GM21367 (cell line): ENCODE results near the gene SRPK2.
"Not testable (repeated sequence)": the region's sequence is repeated elsewhere in the genome, so short reads cannot be mapped to it uniquely, and the experiment has no call there.

Experiments
- ATAC-seq: cut with Tn5 transposase; IDR thresholded peaks from one replicate; pipeline ENCODE4 v1.9.1; 2021; ENCODE audit not compliant: unreplicated experiment

Gene SRPK2

DNA sequence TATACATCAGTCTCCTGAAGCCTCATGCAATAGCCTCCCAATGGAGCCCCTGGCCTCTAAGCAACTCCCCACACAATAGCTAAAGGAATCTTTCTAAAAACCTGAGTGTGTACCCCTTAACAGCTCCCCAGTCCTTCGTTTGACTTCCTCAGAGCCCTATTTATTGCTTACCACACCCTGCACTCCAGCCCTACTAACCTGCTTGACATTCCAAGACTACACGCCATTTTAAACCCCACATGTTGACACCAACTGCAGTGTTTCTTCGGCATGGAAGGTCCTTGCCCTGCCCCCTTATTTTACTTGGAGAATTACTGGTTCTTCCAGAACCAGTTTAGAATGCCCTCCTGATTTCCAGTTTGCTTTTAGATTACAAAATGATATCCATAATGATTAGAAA lies 10.8 kb downstream of the SRPK2 start:
- no peak for ATAC-seq

DNA sequence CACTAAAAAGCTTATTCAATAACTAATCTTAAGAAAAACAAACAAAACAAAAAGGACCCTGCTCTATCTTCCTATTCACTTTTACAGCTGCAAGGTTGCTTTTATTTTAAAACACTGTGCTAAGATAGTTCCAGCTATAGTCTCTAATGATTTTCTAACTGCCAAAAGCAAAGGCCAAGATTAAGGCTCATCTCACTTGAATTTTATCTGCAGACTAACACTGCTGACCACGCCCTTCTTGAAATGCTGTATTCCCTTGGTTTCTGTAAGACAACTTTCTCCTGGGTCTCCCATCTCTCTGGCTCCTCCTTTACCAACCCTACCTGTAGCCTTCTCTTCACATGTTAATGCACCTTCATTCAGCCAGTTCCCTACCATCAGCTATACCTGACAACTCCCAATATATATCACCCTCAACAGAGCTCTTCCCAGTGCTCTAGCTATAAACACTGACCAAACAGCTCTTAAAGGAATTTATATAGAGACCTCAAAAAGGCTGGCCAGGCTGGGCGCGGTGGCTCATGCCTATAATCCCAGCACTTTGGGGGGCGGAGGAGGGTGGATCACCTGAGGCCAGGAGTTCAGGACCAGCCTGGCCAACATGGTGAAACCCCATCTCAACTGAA lies 11.7 kb downstream of the SRPK2 start:
- ATAC-seq, result no peak

DNA sequence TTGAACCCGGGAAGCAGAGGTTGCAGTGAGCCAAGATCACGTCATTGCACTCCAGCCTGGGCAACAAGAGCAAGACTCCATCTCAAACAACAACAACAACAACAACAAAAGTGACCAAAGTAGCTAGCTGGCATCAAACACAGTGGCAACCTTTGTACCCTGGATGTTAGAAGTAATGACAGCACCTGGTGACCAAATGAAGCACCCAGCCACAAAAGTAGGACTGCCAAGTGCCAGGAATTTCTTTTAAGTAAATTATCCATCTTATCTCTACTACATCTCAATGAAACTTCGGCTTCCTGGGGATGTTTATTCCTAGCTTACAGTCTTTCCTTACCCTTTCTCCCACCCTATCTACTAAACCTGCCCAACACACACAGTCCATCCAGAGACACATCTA lies 18.8 kb downstream of the SRPK2 start:
- no peak for ATAC-seq

DNA sequence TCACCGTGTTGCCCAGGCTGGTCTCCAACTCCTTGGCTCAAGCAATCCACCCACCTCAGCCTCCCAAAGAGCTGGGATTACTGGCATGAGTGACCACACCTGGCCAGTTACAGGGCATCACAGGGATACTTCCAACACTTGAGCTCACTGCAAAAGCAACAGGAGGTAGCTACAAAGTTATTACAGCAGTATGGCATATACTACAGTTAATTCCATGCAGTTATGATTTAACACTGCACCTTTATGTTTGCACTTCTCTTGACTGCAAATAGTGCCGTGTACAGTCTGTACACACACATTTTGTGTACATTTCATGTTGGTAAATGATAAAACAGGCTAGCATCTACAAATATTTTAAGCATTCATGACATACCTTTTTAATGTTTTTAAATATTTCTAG lies 21.3 kb downstream of the SRPK2 start:
- no peak for ATAC-seq

DNA sequence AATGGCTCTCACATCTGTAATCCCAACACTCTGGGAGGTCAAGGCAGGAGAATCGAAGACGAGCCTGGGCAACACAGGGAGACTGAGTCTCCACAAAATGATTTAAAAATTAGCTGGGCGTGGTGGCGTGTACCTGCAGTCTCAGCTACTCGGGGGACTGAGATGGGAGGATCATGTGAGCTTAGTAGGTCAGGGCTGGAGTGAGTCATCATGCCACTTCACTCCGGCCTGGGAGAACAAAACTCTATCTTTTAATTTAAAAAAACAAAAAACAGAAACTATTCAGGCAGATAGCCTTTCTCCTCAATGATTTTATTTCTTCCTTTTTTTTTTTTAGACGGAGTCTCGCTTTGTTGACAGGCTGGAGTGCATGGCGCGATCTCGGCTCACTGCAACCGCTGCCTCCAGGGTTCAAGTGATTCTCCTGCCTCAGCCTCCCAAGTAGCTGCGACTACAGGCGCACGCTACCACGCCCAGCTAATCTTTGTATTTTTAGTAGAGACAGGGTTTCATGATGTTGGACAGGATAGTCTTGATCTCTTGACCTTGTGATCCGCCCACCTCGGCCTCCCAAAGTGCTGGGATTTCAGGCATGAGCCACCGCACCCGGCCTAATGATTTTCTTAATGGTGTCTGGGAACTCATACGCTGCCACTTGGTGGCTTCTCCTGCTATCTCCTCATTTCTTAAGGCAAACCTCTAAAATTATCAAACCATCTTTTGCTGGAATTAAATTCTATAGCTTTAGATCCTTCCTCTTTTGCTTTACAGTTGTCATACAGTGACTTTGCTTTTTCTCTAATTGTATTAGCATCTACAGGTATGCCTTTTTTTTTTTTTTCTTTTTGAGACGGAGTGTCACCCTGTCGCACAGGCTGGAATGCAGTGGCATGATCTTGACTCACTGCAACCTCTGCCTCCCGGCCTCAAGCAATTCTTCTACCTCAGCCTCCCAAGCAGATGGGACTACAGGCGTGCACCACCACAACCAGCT lies 22.9 kb downstream of the SRPK2 start:
- ATAC-seq, result no peak

GRCh38 chr7:105364684-105365083 lies 24.0 kb downstream of the SRPK2 start:
- no peak for ATAC-seq

DNA sequence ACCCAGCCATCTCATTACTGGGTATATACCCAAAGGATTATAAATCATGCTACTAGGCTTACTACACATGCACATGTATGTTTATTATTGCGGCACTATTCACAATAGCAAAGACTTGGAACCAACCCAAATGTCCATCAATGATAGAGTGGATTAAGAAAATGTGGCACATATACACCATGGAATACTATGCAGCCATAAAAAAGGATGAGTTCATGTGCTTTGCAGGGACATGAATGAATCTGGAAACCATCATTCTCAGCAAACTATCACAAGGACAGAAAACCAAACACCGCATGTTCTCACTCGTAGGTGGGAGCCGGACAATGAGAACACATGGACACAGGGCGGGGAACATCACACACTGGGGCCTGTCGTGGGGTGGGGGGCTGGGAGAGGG lies 25.1 kb downstream of the SRPK2 start:
- not testable (repeated sequence) for ATAC-seq

DNA sequence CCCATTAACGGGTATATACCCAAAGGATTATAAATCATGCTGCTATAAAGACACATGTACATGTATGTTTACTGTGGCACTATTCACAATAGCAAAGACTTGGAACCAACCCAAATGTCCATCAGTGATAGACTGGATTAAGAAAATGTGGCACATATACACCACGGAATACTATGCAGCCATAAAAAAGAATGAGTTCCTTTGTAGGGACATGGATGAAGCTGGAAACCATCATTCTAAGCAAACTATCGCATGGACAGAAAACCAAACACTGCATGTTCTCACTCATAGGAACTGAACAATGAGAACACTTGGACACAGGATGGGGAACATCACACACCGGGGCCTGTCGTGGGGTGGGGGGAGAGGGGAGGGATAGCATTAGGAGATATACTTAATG lies 26.0 kb downstream of the SRPK2 start:
- not testable (repeated sequence) for ATAC-seq

DNA sequence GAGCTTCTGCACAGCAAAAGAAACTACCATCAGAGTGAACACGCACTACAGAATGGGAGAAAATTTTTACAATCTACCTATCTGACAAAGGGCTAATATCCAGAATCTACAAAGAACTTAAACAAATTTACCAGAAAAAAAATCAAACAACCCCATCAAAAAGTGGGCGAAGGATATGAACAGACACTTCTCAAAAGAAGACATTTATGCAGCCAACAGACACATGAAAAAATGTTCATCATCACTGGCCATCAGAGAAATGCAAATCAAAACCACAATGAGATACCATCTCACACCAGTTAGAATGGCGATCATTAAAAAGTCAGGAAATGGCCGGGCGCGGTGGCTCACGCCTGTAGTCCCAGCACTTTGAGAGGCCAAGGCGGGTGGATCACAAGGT lies 26.7 kb downstream of the SRPK2 start:
- ATAC-seq, result not testable (repeated sequence)

DNA sequence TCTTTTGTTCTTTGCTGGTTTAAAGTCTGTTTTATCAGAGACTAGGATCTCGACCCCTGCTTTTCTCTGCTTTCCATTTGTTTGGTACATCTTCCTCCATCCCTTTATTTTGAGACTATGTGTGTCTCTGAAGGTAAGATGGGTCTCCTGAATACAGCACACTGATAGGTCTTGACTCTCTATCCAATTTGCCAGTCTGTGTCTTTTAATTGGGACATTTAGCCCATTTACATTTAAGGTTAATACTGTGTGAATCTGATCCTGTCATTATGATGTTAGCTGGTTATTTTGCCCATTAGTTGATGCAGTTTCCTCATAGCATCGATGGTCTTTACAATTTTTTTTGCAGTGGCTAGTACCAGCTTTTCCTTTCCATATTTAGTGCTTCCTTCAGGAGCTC lies 28.6 kb downstream of the SRPK2 start:
- ATAC-seq, result not testable (repeated sequence)

GRCh38 chr7:105355701-105356100 lies 33.0 kb downstream of the SRPK2 start:
- no peak for ATAC-seq

DNA sequence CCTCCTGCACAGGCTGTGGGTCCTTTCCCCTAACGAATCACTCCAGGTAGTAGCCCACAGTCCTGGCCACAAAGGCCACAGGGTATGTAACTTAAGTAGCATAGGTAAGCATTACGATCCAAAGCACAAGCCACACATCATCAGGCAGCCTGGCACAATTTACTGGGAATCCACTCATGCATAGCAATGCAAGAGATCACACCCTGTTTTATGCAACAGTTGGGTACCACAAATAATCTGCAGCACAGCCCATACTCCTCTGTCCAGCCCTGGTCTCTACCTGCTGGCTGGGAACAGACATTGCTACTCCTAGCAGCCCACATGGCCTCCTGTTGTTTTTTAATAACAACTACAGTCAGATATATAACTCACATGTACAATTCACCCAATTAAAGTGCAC lies 34.3 kb downstream of the SRPK2 start:
- no peak for ATAC-seq

- ATAC-seq, result no peak
Measured at GRCh38 chr7:105353752-105354328, 34.9 kb downstream of the SRPK2 start.

- ATAC-seq, result no peak
Measured at GRCh38 chr7:105352901-105353668, 35.6 kb downstream of the SRPK2 start.

GRCh38 chr7:105352018-105352612 lies 36.6 kb downstream of the SRPK2 start:
- ATAC-seq, result peak; percentile 93

- no peak for ATAC-seq
Measured at GRCh38 chr7:105350906-105351305, 37.8 kb downstream of the SRPK2 start.

DNA sequence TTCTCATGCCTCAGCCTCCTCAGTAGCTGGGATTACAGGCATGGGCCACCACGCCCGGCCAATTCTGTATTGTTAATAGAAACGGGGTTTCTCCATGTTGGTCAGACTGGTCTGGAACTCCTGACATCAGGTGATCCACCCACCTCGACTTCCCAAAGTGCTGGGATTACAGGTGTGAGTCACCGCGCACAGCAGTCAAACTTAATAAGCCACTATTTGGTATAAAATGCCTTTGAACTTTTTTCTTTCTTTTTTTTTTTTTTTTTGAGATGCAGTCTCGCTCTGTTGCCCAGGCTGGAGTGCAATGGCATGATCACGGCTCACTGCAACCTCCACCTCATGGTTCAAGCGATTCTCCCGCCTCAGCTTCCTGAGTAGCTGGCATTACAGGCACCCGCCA lies 40.5 kb downstream of the SRPK2 start:
- ATAC-seq, result not testable (repeated sequence)

DNA sequence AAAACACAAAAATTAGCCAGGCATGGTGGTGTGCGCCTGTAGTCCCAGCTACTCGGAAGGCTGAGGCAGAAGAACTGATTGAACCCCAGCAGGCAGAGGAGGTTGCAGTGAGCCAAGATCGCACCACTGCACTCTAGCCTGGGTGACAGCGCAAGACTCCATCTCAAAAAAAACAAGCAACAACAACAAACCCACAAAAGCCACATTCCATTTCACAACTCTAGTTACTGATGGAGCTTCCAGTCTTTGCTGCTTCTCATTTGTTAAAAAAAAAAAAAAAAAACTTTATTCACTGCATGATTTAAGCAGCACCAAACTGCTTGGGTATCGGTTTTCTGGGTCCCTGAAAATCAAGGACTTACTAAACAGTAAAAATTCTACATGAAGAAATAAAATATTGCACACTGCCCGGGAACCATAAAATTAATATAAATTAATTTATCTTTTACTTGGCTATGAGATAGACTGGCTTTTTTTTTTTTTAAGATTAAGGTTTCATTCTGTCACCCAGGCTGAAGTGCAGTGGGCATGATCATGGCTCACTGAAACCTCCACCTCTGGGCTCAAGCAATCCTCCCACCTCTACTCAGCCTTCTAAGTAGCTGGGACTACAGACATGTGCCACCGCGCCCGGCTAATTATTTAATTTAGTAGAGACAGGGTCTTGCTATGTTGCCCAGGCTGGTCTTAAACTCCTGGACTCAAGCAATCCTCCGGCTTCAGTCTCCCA lies 42.0 kb downstream of the SRPK2 start:
- ATAC-seq, result no peak

- ATAC-seq, result no peak
Measured at GRCh38 chr7:105346138-105346537, 42.6 kb downstream of the SRPK2 start.

DNA sequence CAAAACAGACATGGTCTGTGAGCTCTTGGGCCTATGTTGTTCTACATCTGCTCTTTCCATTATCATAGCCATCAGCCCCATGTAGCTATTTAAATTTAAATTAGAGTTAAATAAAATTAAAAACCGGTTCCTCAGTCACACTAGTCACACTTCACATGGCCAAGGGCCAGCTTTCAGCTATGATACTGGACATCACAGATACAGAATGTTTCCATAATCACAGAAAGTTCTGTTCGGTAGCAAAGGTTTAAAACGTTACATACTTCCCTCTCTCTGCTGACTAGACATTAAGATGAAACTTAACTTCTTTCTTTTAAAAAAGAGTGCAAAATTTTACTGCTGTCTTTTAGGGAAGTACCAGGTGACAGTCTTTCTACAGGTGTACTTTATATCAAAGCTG lies 43.0 kb downstream of the SRPK2 start:
- ATAC-seq, result no peak
